ENCODE measurements around the gene RMRP. TPM values are rescaled to one million over a fixed set of nuclear protein-coding genes. Genes with fewer than 3 reads are reported as not detected.

Gene RMRP
- total RNA-seq, 1 donor from 2014 or later, result 24,340 TPM

GRCh38 chr9:35619800-35620158, 38.0 kb downstream of the RMRP start:
- TF ChIP-seq CTCF (IDR thresholded peaks at IDR 0.05), result no peak
- Histone ChIP-seq H3K4me1 (peaks cover 24% of the 10 kb centered on the region), H3K36me3 (no peaks in the 10 kb centered on the region), H3K27ac (no peak overlapping the region), H3K4me3 (no peak overlapping the region), H3K27me3 (ENCODE audit: low read depth) (no peaks in the 10 kb centered on the region), H3K9me3 (no peaks in the 10 kb centered on the region)
- DNase-seq (no peak), ATAC-seq (no peak)
- intact Hi-C loops (cut with DNase I), result no loop called here

- Histone ChIP-seq H3K27me3 (ENCODE audit: low read depth) (no peaks in the 10 kb centered on the region), H3K4me3 (no peak overlapping the region), H3K36me3 (no peaks in the 10 kb centered on the region), H3K4me1 (peaks cover 24% of the 10 kb centered on the region), H3K27ac (peak overlapping the region; percentile 20), H3K9me3 (no peaks in the 10 kb centered on the region)
- no peak for TF ChIP-seq CTCF (IDR thresholded peaks at IDR 0.05)
- DNase-seq (no peak), ATAC-seq (peak; percentile 20 to 61)
- intact Hi-C loops (cut with DNase I), result no loop called here
Observed at GRCh38 chr9:35618854-35619799, 38.7 kb downstream of the RMRP start.

- Histone ChIP-seq H3K4me3 (peak within 1 kb of the TSS; percentile 57), H3K27ac (peak within 1 kb of the TSS; percentile 20), H3K4me1 (peaks cover 24% of the 10 kb centered on the region), H3K36me3 (no peaks in the 10 kb centered on the region), H3K27me3 (ENCODE audit: low read depth) (no peaks in the 10 kb centered on the region), H3K9me3 (no peaks in the 10 kb centered on the region)
- ATAC-seq (peak; percentile 12 to 34), DNase-seq (no peak)
- intact Hi-C loops (cut with DNase I), result no loop called here
- TF ChIP-seq CTCF (IDR thresholded peaks at IDR 0.05), result no peak
Observed at GRCh38 chr9:35618325-35618727, 39.5 kb downstream of the RMRP start, which contains the start of gene CD72. Gene CD72 (minus strand): TSS chr9:35618413. CDS start chr9:35618303, 110 bp downstream.

GRCh38 chr9:35617548-35617947, 40.3 kb downstream of the RMRP start:
- Histone ChIP-seq H3K27me3 (ENCODE audit: low read depth) (no peaks in the 10 kb centered on the region), H3K4me1 (peaks cover 24% of the 10 kb centered on the region), H3K36me3 (no peaks in the 10 kb centered on the region), H3K4me3 (peak overlapping the region; percentile 57), H3K9me3 (no peaks in the 10 kb centered on the region), H3K27ac (no peak overlapping the region)
- DNase-seq (no peak), ATAC-seq (no peak)
- intact Hi-C loops (cut with DNase I), result no loop called here
- TF ChIP-seq CTCF (IDR thresholded peaks at IDR 0.05), result no peak

- ATAC-seq, result peak; percentile 81 to 88
- H3K27ac ChIP-seq, result no peak overlapping the region
- TF ChIP-seq CTCF (IDR thresholded peaks at IDR 0.05), result no peak
Observed at GRCh38 chr9:35616681-35617459, 40.9 kb downstream of the RMRP start.

More at GRCh38 chr9:35616681-35617459, 40.9 kb downstream of the RMRP start:
- Histone ChIP-seq H3K4me3 (peak overlapping the region; percentile 57), H3K27me3 (ENCODE audit: low read depth) (no peaks in the 10 kb centered on the region), H3K36me3 (no peaks in the 10 kb centered on the region), H3K9me3 (no peaks in the 10 kb centered on the region), H3K4me1 (peaks cover 24% of the 10 kb centered on the region)
- intact Hi-C loops (cut with DNase I), result no loop called here
- peak; percentile 89 for DNase-seq

Measured in lower lobe of right lung (tissue), 2 donors.